ENCODE results near the gene ARSG.
"Not testable (repeated sequence)": the region's sequence is repeated elsewhere in the genome, so short reads cannot be mapped to it uniquely, and the experiment has no call there.

DNA sequence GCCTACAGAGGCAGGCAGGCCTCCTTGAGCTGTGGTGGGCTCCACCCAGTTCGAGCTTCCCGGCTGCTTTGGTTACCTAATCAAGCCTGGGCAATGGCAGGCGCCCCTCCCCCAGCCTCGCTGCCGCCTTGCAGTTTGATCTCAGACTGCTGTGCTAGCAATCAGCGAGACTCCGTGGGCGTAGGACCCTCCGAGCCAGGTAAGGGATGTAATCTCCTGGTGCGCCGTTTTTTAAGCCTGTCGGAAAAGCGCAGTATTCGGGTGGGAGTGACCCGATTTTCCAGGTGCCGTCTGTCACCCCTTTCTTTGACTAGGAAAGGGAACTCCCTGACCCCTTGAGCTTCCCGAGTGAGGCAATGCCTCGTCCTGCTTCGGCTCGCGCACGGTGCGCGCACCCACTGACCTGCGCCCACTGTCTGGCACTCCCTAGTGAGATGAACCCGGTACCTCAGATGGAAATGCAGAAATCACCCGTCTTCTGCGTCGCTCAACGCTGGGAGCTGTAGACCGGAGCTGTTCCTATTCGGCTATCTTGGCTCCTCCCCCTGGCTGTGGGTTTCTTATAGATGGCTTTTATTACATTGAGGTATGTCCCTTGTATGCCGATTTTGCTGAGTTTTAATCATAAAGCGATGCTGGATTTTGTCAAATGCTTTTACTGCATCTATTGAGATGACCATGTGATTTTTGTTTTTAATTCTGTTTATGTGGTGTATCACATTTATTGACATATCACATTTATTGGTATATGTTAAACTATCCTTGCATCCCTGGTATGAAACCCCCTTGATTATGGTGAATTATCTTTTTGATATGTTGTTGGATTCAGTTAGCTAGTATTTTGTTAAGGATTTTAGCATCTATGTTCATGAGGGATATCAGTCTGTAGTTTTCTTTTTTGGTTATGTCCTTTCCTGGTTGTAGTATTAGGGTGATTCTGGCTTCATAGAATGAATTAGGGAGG lies 122.6 kb downstream of the ARSG start:
- TF ChIP-seq, protein P1, sequence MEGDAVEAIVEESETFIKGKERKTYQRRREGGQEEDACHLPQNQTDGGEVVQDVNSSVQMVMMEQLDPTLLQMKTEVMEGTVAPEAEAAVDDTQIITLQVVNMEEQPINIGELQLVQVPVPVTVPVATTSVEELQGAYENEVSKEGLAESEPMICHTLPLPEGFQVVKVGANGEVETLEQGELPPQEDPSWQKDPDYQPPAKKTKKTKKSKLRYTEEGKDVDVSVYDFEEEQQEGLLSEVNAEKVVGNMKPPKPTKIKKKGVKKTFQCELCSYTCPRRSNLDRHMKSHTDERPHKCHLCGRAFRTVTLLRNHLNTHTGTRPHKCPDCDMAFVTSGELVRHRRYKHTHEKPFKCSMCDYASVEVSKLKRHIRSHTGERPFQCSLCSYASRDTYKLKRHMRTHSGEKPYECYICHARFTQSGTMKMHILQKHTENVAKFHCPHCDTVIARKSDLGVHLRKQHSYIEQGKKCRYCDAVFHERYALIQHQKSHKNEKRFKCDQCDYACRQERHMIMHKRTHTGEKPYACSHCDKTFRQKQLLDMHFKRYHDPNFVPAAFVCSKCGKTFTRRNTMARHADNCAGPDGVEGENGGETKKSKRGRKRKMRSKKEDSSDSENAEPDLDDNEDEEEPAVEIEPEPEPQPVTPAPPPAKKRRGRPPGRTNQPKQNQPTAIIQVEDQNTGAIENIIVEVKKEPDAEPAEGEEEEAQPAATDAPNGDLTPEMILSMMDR (IDR thresholded peaks at IDR 0.05; ENCODE audit: extremely low read depth in 1 of 2, insufficient read depth in 1 of 2, low read depth in 1 of 2, low read length in 2 of 2) = not testable (repeated sequence)
- not testable (repeated sequence) for TF ChIP-seq MYC, POLR2A (IDR thresholded peaks at IDR 0.05; ENCODE audit: low read depth, low read length)
